ENCODE results near the gene TSNAXIP1.
A peak's percentile ranks its signal among the peaks of the same experiment; 100 is the strongest.
"Not testable (repeated sequence)": the region's sequence is repeated elsewhere in the genome, so short reads cannot be mapped to it uniquely, and the experiment has no call there.

Gene TSNAXIP1

GRCh38 chr16:67837190-67837589 is 30.5 kb downstream of the TSNAXIP1 start:
- DNase-seq (ENCODE audit: low spot score) = not testable (repeated sequence)

GRCh38 chr16:67837811-67838210 is 31.1 kb downstream of the TSNAXIP1 start:
- no peak for DNase-seq (ENCODE audit: low spot score)

- DNase-seq (ENCODE audit: low spot score) = no peak
Measured at GRCh38 chr16:67841198-67841815, 34.6 kb downstream of the TSNAXIP1 start.

- peak; percentile 96 for DNase-seq (ENCODE audit: low spot score)
Measured at GRCh38 chr16:67841816-67842508, 35.3 kb downstream of the TSNAXIP1 start, which contains the start of gene THAP11. THAP11 (plus strand) TSS chr16:67842320; CDS start chr16:67842555, 235 bp downstream.

GRCh38 chr16:67842509-67843342 is 36.0 kb downstream of the TSNAXIP1 start:
- DNase-seq (ENCODE audit: low spot score) = peak; percentile 73

GRCh38 chr16:67843343-67843765 is 36.7 kb downstream of the TSNAXIP1 start:
- DNase-seq (ENCODE audit: low spot score) = no peak

GRCh38 chr16:67844497-67844896 is 37.8 kb downstream of the TSNAXIP1 start:
- no peak for DNase-seq (ENCODE audit: low spot score)

GRCh38 chr16:67845291-67846062 is 38.8 kb downstream of the TSNAXIP1 start:
- DNase-seq (ENCODE audit: low spot score) = no peak

- DNase-seq (ENCODE audit: low spot score) = no peak
Measured at GRCh38 chr16:67846063-67846319, 39.3 kb downstream of the TSNAXIP1 start.

GRCh38 chr16:67846320-67847063 is 39.8 kb downstream of the TSNAXIP1 start, which contains the start of gene NUTF2:
NUTF2 (plus strand) TSS chr16:67846933; CDS start chr16:67865131, 18,198 bp downstream.
- DNase-seq (ENCODE audit: low spot score) = peak; percentile 95

GRCh38 chr16:67847064-67847861 is 40.6 kb downstream of the TSNAXIP1 start, which contains the start of gene CENPT:
CENPT (minus strand) TSS chr16:67847693; CDS start chr16:67833859, 13,834 bp downstream.
- DNase-seq (ENCODE audit: low spot score) = peak; percentile 64

- no peak for DNase-seq (ENCODE audit: low spot score)
Measured at GRCh38 chr16:67848118-67848517, 41.4 kb downstream of the TSNAXIP1 start.

- DNase-seq (ENCODE audit: low spot score) = no peak
Measured at GRCh38 chr16:67853670-67854069, 47.0 kb downstream of the TSNAXIP1 start.

- DNase-seq (ENCODE audit: low spot score) = no peak
Measured at GRCh38 chr16:67855789-67856188, 49.1 kb downstream of the TSNAXIP1 start.

GRCh38 chr16:67856927-67857546 is 50.3 kb downstream of the TSNAXIP1 start:
- no peak for DNase-seq (ENCODE audit: low spot score)

- no peak for DNase-seq (ENCODE audit: low spot score)
Measured at GRCh38 chr16:67857547-67858233, 51.0 kb downstream of the TSNAXIP1 start.

- no peak for DNase-seq (ENCODE audit: low spot score)
Measured at GRCh38 chr16:67858500-67858899, 51.8 kb downstream of the TSNAXIP1 start.

GRCh38 chr16:67860589-67861398 is 54.1 kb downstream of the TSNAXIP1 start:
- no peak for DNase-seq (ENCODE audit: low spot score)

All from Ammon's horn (tissue), 1 donor.